ENCODE data around the gene ODAD2. TPM values are rescaled to one million over a fixed set of nuclear protein-coding genes. Genes with fewer than 3 reads are reported as not detected.
"Not testable (repeated sequence)": the region's sequence is repeated elsewhere in the genome, so short reads cannot be mapped to it uniquely, and the experiment has no call there.

ODAD2 gene
- total RNA-seq, 4 donors from 2014 or later = not detected

DNA sequence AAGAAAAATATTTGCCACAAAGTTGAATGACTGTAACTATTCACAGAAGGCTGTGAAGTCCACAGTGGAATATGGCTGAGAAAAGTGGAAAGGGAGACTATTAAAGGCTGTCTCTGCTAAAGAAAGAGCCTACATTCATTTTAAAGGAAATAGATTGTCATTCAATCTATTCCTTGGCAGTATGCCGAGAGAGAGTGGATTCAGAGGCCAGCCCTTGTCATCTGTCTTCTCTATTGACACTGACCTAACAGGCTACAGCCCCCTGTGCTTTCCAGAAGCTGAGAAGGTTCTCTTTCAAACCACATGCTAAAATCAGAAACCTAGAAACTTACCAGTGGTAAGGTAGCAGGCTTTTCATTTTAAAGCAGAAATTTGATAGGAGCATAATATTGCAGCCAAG, 12.1 kb downstream of the ODAD2 start:
- H3K27ac ChIP-seq = no peak overlapping the region
- H3K4me1 ChIP-seq = no peaks in the 10 kb centered on the region
- H3K36me3 ChIP-seq = no peaks in the 10 kb centered on the region
- TF ChIP-seq, protein P1, sequence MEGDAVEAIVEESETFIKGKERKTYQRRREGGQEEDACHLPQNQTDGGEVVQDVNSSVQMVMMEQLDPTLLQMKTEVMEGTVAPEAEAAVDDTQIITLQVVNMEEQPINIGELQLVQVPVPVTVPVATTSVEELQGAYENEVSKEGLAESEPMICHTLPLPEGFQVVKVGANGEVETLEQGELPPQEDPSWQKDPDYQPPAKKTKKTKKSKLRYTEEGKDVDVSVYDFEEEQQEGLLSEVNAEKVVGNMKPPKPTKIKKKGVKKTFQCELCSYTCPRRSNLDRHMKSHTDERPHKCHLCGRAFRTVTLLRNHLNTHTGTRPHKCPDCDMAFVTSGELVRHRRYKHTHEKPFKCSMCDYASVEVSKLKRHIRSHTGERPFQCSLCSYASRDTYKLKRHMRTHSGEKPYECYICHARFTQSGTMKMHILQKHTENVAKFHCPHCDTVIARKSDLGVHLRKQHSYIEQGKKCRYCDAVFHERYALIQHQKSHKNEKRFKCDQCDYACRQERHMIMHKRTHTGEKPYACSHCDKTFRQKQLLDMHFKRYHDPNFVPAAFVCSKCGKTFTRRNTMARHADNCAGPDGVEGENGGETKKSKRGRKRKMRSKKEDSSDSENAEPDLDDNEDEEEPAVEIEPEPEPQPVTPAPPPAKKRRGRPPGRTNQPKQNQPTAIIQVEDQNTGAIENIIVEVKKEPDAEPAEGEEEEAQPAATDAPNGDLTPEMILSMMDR (IDR thresholded peaks at IDR 0.05) = no peak
- no peak for TF ChIP-seq POLR2A (IDR thresholded peaks at IDR 0.05)
- no peak overlapping the region for H3K4me3 ChIP-seq
- H3K27me3 ChIP-seq = no peaks in the 10 kb centered on the region
- no peaks in the 10 kb centered on the region for H3K9me3 ChIP-seq
- DNase-seq = no peak

DNA sequence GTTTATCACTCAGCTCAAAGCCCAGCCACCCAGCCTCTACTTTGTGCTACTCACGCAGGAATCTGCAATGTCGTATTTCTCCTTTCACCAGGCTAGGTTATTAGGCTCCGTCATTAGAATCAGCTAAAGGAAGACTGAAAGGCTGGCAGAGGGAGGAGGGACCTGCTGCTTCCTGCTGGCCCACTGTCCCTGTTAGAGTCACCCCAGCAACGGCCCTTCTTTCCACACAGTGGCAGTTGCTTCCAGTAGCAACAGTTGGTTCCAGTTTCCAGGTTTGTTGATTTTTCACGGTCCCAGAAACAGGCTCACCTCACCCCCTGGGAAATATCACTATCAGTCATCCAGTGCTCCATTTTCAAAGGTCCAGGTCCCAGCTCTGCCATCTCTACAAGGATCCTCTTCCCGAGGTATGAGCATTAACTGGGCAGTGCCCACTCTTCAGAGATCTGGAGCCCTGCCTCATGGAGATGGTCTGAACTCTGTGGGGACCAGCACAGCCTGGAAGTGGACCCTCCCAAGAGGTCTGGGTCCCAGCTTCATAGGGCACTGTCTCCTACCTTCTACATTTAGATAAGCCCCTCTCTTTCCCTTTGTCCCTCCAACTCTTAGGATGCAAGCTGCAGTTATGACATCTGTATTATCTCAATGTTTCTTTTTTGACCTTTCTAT, 15.9 kb downstream of the ODAD2 start:
- no peaks in the 10 kb centered on the region for H3K9me3 ChIP-seq
- DNase-seq = no peak
- no peaks in the 10 kb centered on the region for H3K4me1 ChIP-seq
- no peak overlapping the region for H3K4me3 ChIP-seq
- no peak overlapping the region for H3K27ac ChIP-seq
- no peaks in the 10 kb centered on the region for H3K27me3 ChIP-seq
- H3K36me3 ChIP-seq = no peaks in the 10 kb centered on the region
- TF ChIP-seq POLR2A (IDR thresholded peaks at IDR 0.05) = no peak
- TF ChIP-seq, protein P1 (IDR thresholded peaks at IDR 0.05) = no peak

DNA sequence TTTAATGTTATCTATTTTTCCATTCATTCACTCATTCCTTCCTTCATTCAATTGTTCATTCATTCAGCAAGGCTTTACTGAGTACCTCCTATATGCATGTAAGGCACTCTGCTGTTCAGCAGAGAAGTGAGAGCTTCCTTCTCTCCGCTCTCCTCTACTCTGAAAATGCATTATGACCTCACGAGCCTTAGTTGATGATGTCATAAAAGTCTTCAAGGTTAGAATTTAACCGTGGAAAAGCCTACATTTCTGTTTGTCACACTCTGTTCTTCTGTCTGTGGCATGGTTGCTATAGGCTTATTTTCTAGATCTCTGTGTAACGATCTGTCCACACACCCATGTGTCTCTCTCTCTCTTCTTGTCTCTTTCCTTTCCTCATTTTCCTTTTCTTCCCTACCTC, 17.1 kb downstream of the ODAD2 start:
- no peak overlapping the region for H3K27ac ChIP-seq
- no peak for TF ChIP-seq POLR2A (IDR thresholded peaks at IDR 0.05)
- TF ChIP-seq, protein P1 (IDR thresholded peaks at IDR 0.05) = no peak
- no peak for DNase-seq
- no peaks in the 10 kb centered on the region for H3K4me1 ChIP-seq
- no peaks in the 10 kb centered on the region for H3K9me3 ChIP-seq
- H3K27me3 ChIP-seq = no peaks in the 10 kb centered on the region
- no peaks in the 10 kb centered on the region for H3K36me3 ChIP-seq
- no peak overlapping the region for H3K4me3 ChIP-seq

DNA sequence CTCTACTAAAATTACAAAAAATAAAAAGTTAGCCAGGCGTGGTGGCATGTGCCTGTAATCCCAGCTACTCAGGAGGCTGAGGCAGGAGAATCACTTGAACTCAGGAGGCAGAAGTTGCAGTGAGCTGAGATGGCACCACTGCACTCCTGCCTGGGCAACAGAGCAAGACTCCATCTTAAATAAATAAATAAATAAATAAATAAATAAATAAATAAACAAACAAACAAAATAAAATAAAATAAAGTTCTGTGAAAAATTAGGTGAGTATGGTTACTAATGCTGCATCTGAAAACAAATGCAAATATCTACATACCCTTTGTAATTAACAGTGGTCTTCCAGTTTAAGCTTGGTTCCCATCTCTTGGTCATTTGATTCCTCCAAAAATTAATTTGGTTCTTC, 28.1 kb downstream of the ODAD2 start:
- H3K9me3 ChIP-seq, H3K4me1 ChIP-seq, H3K27ac ChIP-seq, H3K4me3 ChIP-seq, DNase-seq, H3K27me3 ChIP-seq, H3K36me3 ChIP-seq: not testable (repeated sequence)

DNA sequence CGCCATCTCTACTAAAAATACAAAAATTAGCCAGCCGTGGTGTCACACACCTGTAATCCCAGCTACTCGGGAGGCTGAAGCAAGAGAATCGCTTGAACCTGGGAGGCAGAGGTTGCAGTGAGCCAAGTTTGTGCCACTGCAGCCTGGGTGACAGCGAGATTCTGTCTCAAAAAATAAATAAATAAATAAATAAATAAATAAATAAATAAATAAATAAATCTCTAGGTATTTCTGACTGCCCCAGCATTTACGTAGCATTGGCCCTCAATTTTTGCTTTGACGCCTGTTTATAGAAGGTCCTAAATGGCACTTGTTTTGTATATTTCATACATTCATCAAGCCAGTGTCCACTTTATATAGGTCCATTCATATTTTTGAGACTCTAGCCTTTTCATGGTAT, 28.9 kb downstream of the ODAD2 start:
- not testable (repeated sequence) for DNase-seq, H3K4me1 ChIP-seq, H3K27me3 ChIP-seq, H3K27ac ChIP-seq, H3K36me3 ChIP-seq, H3K9me3 ChIP-seq, H3K4me3 ChIP-seq

DNA sequence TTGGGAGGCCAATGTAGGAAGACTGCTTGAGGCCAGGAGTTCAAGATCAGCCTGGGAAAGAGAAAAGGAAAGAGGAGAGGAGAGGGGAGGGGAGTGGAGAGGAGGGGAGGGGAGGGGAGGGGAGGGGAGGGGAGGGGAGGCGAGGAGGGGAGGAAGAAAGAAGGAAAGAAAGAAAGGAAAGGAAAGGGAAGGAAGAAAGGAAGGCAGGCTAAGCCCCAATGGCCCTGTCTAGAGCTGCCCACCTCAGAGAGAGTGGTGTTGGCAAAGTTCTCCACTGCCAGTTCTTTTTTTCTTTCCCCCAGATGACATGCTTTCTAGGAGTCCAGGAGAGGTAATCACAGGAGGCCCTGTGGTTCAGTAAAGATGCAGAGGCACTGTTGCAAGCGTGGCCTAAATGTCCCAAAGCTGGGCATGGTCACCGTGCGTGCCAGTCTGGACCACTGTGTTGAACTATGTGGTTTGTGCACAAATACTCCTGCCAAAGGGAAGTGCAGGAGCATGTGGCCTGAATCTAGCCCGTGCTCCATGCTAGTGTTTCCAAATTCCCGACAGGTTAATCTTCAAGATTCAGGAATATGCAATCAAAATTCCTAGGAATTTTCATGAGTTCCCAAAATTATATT, 39.7 kb downstream of the ODAD2 start:
- no peaks in the 10 kb centered on the region for H3K9me3 ChIP-seq
- TF ChIP-seq, protein P1 (IDR thresholded peaks at IDR 0.05) = no peak
- no peak for TF ChIP-seq POLR2A (IDR thresholded peaks at IDR 0.05)

DNA sequence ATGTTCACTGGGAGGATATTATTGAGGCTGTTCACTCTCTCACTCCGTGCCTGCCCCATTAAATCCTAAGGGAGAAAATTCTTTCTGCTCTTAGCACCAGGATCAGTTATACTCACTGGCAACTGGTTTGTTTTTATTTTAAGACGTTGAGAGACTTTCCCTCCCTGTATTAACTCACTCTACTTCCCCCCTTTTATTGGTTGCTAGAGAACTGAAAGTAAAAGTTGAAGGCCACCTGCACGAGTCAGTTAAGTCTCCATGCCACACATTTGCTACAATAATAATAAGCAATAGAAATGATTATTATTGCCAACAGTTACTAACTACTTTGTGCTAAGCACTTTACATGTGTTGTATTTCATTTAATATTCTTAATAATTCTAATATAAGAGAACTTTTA, 40.5 kb downstream of the ODAD2 start:
- H3K4me1 ChIP-seq, H3K27ac ChIP-seq, DNase-seq, H3K4me3 ChIP-seq, H3K27me3 ChIP-seq, H3K9me3 ChIP-seq, H3K36me3 ChIP-seq: not testable (repeated sequence)

More for the DNA sequence above, 39.7 kb downstream of the ODAD2 start:
- no peak overlapping the region for H3K27ac ChIP-seq
- H3K36me3 ChIP-seq = no peaks in the 10 kb centered on the region
- H3K4me3 ChIP-seq = no peak overlapping the region
- H3K4me1 ChIP-seq = no peaks in the 10 kb centered on the region
- H3K27me3 ChIP-seq = no peaks in the 10 kb centered on the region
- no peak for DNase-seq
